Activated naive CD8-positive, alpha-beta T cell treated with anti-CD3 and anti-CD28 coated beads, Interleukin-2, amount 50 U/mL, for 24 hours (primary cell): ENCODE results near the gene RSPH1.

ENCODE experiments used
- ATAC-seq: fragments of 150-1000 bp; cut with Tn5 transposase; one replicate; pipeline ENCODE4 v1.10.0; 2021
- DNase-seq: peaks from one replicate; pipeline ENCODE4 v3.0.0; 2021
- H3K27ac Mint-ChIP-seq: one replicate; pipeline ENCODE4 v1.8.0; 2021; ENCODE audit warnings: mild to moderate bottlenecking, mixed read lengths
- H3K27me3 Mint-ChIP-seq: one replicate; pipeline ENCODE4 v1.8.0; 2021; ENCODE audit warnings: mixed read lengths
- H3K36me3 Mint-ChIP-seq: one replicate; pipeline ENCODE4 v1.8.0; 2021; ENCODE audit warnings: low read depth, mixed read lengths
- H3K4me1 Mint-ChIP-seq: one replicate; pipeline ENCODE4 v1.8.0; 2021; ENCODE audit warnings: mixed read lengths
- H3K4me3 Mint-ChIP-seq: one replicate; pipeline ENCODE4 v1.8.0; 2021; ENCODE audit warnings: mild to moderate bottlenecking, moderate library complexity, mixed read lengths
- H3K9me3 Mint-ChIP-seq: one replicate; pipeline ENCODE4 v1.8.0; 2021; ENCODE audit warnings: mixed read lengths

RSPH1 gene

DNA sequence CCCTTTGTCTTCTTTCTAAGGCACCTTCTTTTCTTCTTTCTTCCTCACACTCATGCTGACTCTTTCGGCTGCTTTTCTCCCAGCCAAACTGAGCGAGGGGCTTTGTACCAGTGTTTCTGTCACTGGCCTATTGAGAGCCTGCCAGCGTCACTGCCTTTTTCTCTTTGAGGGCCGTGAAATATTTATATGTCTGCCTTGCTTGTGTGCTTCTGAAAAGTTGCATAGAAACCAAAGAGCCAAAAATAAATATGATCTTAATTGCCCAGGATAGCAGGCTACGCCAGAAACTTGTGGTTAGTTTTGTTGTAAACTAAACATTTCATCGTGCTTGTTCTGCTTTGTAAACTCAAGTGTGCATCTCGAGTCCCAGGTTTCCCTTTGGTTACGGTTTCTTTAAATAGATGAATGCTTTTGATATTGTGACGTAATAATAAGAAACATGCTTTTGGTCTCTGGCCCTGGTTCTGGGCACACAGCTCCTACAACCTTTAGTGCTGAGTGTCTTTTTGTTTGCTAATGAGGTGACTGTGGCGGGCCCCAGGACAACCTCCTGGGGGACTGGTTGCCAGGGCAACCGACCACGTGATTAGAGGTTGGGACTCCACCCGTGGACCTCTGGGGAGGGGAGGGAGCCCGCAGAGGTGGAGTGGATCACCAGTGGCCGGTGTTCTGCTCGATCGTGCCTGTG is 28.5 kb upstream of the RSPH1 start:
- DNase-seq (peak; percentile 72), ATAC-seq (peak; percentile 42)
- H3K9me3 Mint-ChIP-seq, result no peaks in the 10 kb centered on the region
- peaks cover 52% of the 10 kb centered on the region for H3K4me1 Mint-ChIP-seq
- H3K27me3 Mint-ChIP-seq, result no peaks in the 10 kb centered on the region
- peaks cover 31% of the 10 kb centered on the region for H3K36me3 Mint-ChIP-seq
- H3K27ac Mint-ChIP-seq, result peak overlapping the region; percentile 80
- H3K4me3 Mint-ChIP-seq, result peak overlapping the region; percentile 42

DNA sequence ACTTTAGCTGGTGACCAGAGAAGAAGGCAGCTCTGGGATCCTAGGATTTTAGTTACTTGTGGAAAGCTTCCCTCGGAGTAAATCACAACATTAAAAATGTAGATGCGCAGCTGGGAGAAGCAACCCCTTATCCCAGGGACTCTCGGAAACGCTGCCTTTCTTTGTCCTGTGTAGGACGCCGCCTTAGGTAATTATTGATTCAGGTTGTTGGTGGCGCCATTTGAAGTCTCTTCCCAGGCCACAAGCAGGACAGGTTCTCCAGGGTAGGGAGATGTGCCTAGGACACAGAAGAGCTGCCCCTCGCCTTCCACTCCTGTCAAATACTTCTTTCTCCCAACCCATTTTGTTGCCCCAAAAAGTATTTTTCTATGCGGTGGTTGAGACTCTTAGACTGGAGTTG is 27.9 kb upstream of the RSPH1 start:
- H3K4me3 Mint-ChIP-seq, result peak overlapping the region; percentile 42
- H3K4me1 Mint-ChIP-seq, result peaks cover 50% of the 10 kb centered on the region
- peaks cover 29% of the 10 kb centered on the region for H3K36me3 Mint-ChIP-seq
- peak overlapping the region; percentile 80 for H3K27ac Mint-ChIP-seq
- no peaks in the 10 kb centered on the region for H3K27me3 Mint-ChIP-seq
- no peaks in the 10 kb centered on the region for H3K9me3 Mint-ChIP-seq
- ATAC-seq, result no peak
- DNase-seq, result no peak

DNA sequence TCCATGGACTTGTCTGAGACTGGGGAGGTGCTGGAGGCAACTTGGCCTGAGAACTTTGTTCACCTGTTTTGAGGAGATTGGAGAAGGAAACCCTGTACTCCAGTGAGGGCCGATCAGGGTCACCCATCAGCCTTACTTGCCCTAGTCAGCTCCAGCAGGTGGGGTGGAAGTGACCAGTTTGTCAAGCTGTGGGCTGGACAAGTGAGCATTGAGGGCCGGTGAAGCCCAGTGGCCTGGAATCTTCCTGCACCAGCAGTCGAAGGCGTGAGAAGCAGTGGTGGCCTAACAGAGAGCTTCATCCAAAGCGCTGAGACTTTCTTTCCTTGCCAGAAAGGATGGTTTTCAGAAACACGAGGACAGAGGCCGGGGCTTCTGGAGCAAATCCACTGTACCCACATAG is 27.2 kb upstream of the RSPH1 start:
- DNase-seq (no peak), ATAC-seq (no peak)
- Mint-ChIP-seq H3K4me3 (no peak overlapping the region), H3K4me1 (peaks cover 44% of the 10 kb centered on the region), H3K27me3 (no peaks in the 10 kb centered on the region), H3K27ac (no peak overlapping the region), H3K9me3 (no peaks in the 10 kb centered on the region), H3K36me3 (peaks cover 33% of the 10 kb centered on the region)

DNA sequence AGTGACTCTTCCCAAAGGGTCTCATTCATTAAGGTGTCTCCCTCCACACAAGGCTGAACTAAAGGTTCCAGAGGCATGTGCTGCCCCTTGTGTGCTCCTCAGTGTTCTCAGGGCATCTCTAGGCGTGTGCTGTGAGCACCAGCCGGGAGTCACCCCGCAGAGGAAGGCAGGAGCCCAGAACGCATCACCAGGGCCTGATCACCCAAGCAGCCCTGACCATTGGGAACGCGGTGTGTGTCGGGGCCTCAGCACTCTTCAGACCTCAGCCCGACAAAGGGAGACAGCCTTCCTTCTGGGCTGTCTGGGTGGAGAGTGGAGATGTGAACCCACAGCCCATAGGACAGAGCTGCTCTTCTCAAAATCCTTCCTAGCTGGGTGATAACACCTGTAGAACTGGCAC is 26.7 kb upstream of the RSPH1 start:
- ATAC-seq (no peak), DNase-seq (no peak)
- Mint-ChIP-seq H3K9me3 (no peaks in the 10 kb centered on the region), H3K4me1 (peaks cover 42% of the 10 kb centered on the region), H3K36me3 (peaks cover 32% of the 10 kb centered on the region), H3K4me3 (no peak overlapping the region), H3K27ac (no peak overlapping the region), H3K27me3 (no peaks in the 10 kb centered on the region)

DNA sequence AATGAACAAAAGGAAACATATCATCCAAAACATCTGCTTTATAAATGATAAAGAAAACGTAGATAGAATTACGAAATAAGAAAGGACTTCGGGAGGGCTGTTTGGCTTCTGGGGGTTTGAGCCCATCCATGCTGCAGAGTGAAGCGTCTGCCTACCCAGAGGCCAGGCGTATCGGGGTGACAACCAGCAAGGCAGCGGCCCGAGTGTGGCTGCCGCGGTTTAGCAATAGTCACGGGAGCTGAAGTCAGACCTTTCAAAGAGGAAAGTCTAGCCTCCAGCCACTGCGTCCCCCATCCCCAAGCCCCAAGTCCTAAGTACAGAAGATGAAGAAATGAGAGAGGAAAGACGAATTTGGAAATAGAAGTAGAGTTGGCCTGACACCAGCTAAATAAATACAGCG is 26.2 kb upstream of the RSPH1 start:
- Mint-ChIP-seq H3K27me3 (no peaks in the 10 kb centered on the region), H3K36me3 (peaks cover 36% of the 10 kb centered on the region)

DNA sequence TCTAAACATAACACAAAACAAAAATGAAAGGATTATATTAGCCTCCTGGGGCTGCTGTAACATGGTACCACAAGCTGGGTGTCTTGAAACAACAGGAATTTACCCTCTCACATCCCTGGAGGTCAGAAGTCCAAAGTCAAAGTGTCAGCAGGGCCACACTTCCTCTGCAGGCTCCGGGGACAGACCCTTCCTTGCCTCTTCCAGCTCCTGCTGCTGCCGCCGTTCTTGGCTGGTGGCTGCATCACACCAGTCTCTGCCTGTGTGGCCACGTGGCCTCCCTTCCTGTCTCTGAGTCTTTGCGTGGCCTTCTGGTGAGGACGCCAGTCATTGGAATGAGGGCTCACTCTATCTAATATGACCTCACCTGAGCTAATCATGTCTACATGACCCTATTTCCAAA is 25.8 kb upstream of the RSPH1 start:
- no peaks in the 10 kb centered on the region for H3K9me3 Mint-ChIP-seq
- no peak overlapping the region for H3K27ac Mint-ChIP-seq
- no peaks in the 10 kb centered on the region for H3K27me3 Mint-ChIP-seq
- no peak for DNase-seq
- H3K4me3 Mint-ChIP-seq, result no peak overlapping the region
- H3K36me3 Mint-ChIP-seq, result peaks cover 37% of the 10 kb centered on the region
- no peak for ATAC-seq
- H3K4me1 Mint-ChIP-seq, result peaks cover 37% of the 10 kb centered on the region

More for the DNA sequence above, 26.2 kb upstream of the RSPH1 start:
- no peak overlapping the region for H3K27ac Mint-ChIP-seq
- ATAC-seq (no peak), DNase-seq (no peak)
- H3K9me3 Mint-ChIP-seq, result no peaks in the 10 kb centered on the region
- H3K4me1 Mint-ChIP-seq, result peaks cover 38% of the 10 kb centered on the region
- H3K4me3 Mint-ChIP-seq, result no peak overlapping the region

DNA sequence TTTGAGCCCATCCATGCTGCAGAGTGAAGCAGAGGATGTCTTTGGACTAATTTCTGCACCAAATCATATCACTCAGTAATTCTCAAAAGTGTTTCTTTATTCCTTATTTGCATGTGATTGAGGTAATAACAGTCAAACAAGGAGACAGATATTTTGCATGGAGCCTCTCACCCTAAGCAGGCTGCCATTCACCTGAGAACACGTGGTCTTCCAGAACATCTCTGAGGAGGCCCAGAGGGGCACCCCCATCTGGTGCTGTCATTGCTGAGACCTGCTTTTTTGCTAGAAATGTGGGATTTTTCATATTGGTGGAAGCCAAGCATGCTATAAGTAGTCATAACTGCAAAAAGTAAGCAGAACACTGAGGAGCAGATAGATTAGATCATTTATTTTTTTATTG is 25.4 kb upstream of the RSPH1 start:
- no peaks in the 10 kb centered on the region for H3K9me3 Mint-ChIP-seq
- no peak for DNase-seq
- H3K27me3 Mint-ChIP-seq, result no peaks in the 10 kb centered on the region
- no peak overlapping the region for H3K27ac Mint-ChIP-seq
- peaks cover 37% of the 10 kb centered on the region for H3K36me3 Mint-ChIP-seq
- peaks cover 35% of the 10 kb centered on the region for H3K4me1 Mint-ChIP-seq
- H3K4me3 Mint-ChIP-seq, result no peak overlapping the region
- ATAC-seq, result no peak

DNA sequence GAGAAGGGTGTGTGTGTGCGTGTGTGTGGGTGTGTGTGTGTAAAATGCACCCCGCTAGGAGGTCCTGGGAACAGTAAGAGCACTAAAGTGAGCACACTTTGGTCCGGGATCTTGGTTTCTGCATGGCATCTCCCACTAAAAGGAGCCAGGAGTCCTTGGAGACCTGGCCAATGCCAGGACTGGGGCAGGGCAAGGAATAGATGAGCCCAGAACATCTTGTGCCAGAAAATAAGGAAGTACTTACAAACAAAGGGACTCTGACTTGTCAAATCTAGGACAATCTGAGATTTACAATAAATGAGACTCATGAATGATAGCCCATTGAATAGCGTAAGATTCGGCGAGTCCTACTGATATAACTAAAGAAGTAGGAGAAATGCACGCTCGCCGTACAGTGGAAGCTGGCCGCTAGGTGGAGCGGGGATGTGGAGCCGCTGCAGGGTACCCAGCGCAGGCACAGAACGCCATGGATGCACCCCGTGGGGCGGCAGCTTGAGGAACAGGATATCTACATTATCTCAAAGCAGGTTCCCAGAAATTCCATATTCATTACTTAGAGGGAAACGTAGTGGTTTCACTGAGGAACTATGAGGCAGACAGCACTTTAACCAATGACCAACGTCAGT is 24.7 kb upstream of the RSPH1 start:
- peaks cover 35% of the 10 kb centered on the region for H3K36me3 Mint-ChIP-seq
- peaks cover 35% of the 10 kb centered on the region for H3K4me1 Mint-ChIP-seq
- H3K27me3 Mint-ChIP-seq, result no peaks in the 10 kb centered on the region
- no peak overlapping the region for H3K27ac Mint-ChIP-seq
- no peaks in the 10 kb centered on the region for H3K9me3 Mint-ChIP-seq
- DNase-seq (no peak), ATAC-seq (no peak)
- H3K4me3 Mint-ChIP-seq, result no peak overlapping the region

DNA sequence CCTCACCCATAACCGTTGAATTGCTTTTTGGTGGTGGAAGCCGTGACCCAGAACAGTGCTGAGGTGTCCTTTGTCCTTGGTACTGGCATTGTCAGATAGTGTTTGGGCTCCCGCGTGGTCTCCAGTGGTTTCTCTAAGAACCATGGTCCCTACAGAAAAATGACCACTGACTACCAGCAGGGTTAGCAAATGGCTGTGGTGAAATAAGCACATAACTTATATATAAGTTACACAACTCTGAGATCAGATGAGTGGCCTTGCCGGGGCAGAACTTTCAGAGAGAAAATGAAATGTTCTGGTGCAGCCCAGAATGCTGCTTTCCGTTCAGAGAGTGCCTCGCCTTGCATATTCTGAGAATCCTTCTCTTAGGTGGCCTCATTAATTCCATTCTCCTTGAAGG is 22.6 kb upstream of the RSPH1 start:
- H3K27ac Mint-ChIP-seq, result no peak overlapping the region
- H3K9me3 Mint-ChIP-seq, result no peaks in the 10 kb centered on the region

DNA sequence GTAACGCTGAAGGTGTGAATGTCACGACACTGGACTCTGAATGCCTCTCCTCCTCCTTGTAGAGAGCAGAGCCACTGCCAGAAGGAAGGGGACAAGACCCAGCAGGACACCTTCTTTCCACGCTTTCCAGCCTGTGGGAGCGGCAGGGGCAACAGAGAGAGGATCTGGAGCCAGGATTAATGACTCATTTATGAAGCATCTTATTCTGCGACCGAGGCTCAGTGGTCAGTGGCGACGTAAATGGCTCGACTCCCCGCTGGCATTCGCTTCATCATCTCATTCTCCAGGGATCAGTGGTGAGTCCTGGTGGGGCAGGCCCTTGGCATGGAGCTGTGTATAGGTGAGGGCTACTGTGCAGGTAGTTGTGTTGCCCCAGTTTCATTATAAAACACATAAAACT is 22.2 kb upstream of the RSPH1 start:
- H3K9me3 Mint-ChIP-seq, result no peaks in the 10 kb centered on the region
- peaks cover 27% of the 10 kb centered on the region for H3K4me1 Mint-ChIP-seq
- DNase-seq (no peak), ATAC-seq (no peak)
- H3K27ac Mint-ChIP-seq, result no peak overlapping the region
- no peak overlapping the region for H3K4me3 Mint-ChIP-seq
- no peaks in the 10 kb centered on the region for H3K27me3 Mint-ChIP-seq
- peaks cover 27% of the 10 kb centered on the region for H3K36me3 Mint-ChIP-seq

More for the DNA sequence above, 22.6 kb upstream of the RSPH1 start:
- ATAC-seq (no peak), DNase-seq (no peak)
- H3K4me3 Mint-ChIP-seq, result no peak overlapping the region
- H3K27me3 Mint-ChIP-seq, result no peaks in the 10 kb centered on the region
- peaks cover 27% of the 10 kb centered on the region for H3K4me1 Mint-ChIP-seq
- peaks cover 27% of the 10 kb centered on the region for H3K36me3 Mint-ChIP-seq

DNA sequence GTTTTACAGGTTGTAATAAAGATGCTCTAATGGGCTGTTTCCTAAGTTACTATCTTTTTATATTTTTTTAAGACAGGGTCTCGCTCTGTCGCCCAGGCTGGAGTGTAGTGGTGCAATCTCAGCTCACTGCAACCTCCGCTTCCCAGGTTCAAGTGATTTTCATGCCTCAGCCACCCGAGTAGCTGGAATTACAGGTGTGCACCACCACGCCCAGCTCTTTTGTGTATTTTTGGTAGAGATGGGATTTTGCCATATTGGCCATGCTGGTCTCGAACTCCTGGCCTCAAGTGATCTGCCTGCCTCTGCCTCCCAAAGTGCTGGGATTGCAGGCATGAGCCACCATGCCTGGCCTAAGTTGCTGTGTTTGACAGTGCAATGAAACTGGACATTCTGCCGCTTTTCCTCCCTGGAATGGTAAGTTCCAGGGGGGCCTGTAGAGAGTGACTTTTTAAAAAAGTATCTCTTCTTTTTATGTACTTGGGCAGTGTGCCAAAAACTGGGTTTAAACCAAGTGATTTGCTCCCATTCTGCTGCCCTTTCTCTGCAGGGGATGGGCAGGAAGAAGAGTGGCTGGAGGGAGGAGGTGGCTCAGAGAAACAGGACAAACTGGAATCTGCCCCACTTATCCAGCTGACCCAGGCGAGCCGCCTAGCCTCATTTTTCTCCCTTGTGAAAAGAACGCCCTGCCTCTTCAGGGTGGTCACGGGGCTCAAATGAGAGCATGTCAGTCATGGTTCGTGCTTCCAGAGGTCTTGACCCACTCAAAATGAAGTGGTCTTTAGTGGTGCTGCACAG is 19.9 kb upstream of the RSPH1 start:
- H3K27ac Mint-ChIP-seq, result no peak overlapping the region
- DNase-seq, result no peak
- peaks cover 30% of the 10 kb centered on the region for H3K4me1 Mint-ChIP-seq
- no peaks in the 10 kb centered on the region for H3K9me3 Mint-ChIP-seq
- ATAC-seq, result no peak
- H3K36me3 Mint-ChIP-seq, result peaks cover 24% of the 10 kb centered on the region
- H3K27me3 Mint-ChIP-seq, result no peaks in the 10 kb centered on the region
- peak overlapping the region; percentile 86 for H3K4me3 Mint-ChIP-seq

DNA sequence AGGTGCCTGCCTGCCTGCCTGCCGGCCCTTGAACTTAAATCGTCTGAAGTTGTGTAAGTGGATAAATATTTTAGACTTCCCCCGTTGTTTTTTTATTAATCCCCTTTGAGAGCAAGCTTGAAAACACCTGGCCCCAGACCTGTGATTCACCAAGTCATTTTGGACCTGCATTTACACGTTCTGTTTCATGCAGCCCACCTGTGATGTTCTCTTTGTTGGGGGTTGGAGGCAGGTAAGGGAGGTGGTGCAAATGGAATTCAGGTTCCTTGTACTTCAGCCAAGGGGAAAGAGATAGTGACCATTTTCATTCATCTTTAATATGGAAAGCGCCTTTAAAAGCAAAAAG is 18.8 kb upstream of the RSPH1 start:
- Mint-ChIP-seq H3K4me1 (peaks cover 30% of the 10 kb centered on the region), H3K4me3 (peak overlapping the region; percentile 86), H3K27ac (peak overlapping the region; percentile 37), H3K27me3 (no peaks in the 10 kb centered on the region), H3K36me3 (peaks cover 19% of the 10 kb centered on the region), H3K9me3 (no peaks in the 10 kb centered on the region)
- ATAC-seq (no peak), DNase-seq (no peak)

DNA sequence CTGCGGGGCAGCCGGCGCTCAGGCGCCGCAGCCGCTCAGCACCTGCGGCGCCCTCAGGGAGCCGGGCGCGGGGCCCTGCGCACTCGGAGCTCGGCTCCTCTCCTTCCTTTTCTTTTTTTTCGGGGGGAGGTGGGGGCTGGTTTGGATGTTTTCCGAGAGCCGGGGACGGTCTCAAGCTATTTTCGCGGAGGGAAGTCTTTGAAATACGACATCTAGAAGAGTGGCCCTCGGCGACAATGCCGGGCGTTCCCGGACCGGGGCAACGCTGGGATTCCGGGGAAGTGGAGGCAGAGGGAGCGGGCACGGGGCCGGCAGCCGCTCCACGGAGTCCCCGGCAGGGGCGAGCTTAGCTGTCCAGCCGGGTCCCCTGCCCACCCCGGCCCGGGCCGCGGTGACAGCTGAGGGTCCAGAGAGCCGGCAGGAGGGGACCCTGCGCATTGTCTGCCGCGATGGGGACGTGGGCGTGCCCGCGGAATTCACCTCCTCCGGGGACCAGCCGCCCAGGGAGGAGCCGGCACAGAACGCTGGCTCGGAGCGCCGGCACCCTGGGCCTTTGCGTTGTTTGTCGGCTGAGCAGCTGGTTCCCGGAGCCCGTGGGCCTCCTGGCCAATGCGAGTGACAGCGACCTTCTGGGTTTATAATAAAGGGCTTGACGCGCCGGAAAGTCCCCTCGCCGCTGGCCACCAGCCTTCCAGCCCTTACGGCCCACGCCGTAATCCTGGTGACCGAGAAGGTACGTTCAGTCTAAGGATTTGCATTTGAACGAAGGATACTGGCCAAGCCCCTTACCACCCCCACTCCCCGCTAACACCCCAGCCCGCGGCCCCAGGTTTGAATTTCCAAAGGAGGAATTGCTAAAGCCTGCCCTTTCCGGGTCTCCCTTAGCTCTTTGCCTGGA is 18.2 kb upstream of the RSPH1 start:
- Mint-ChIP-seq H3K36me3 (peaks cover 18% of the 10 kb centered on the region), H3K4me3 (peak overlapping the region; percentile 86), H3K27me3 (no peaks in the 10 kb centered on the region), H3K9me3 (no peaks in the 10 kb centered on the region), H3K4me1 (peaks cover 30% of the 10 kb centered on the region), H3K27ac (peak overlapping the region; percentile 37)
- peak; percentile 74 for ATAC-seq
- peak; percentile 75 for DNase-seq
